ENCODE data around the gene TNFRSF9.
A peak's percentile ranks its signal among the peaks of the same experiment; 100 is the strongest.

DNA sequence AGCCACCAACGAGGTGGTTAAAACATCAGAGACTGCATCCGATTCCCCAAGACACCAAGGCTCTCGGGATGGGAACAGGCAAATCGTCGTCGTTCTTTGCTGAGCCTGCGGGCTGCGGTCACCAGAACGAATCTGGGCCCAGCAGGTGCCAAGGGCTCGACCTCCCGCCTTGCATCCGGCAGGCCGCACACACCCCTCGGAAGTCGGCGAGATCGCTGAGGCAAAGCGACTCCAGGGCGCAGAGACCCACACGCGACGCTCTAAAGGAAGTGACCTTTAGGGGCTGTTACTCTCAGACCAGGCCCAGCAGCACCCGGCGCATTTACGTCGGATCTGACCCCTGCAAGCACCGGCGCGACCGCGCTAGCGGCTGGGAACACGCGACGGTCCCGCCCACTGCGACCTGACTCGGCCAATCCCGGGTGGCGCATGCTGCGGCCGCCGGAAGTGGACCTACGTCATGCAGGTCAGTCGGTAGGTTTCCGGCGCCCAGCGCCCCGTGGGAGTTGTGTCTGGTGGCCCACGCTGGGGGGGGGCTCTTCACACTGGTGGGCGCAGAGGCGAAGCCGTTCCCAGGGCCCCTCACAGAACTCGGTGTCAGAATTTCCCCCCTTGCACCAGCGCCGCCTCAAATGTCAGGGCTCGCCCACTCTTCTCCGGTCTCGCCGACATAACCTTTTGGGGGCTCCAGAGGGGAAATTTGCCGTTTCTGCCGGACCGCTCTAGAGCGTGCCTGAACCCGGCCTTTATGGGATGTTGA is 13.4 kb upstream of the TNFRSF9 start:
- TF ChIP-seq ZNF263 (CRISPR knock-in tag; IDR thresholded peaks at IDR 0.05; ENCODE audit: borderline replicate concordance) (peak; percentile 69), POLR2A (conservative IDR thresholded peaks at IDR 0.05) (peak; percentile 89), ZNF311 (CRISPR knock-in tag; IDR thresholded peaks at IDR 0.05) (no peak), ZNF12 (CRISPR knock-in tag; IDR thresholded peaks at IDR 0.05) (no peak; the same call in 1 of the 2 replicates), ZEB2 (IDR thresholded peaks at IDR 0.05) (0 out of 2 replicates have a peak, but pooled peaks have one; percentile 38), BRCA1 (IDR thresholded peaks at IDR 0.05) (no peak), BRCA1 (CRISPR knock-in tag; IDR thresholded peaks at IDR 0.05) (no peak), SRF (CRISPR knock-in tag; IDR thresholded peaks at IDR 0.05) (no peak)
- TF ChIP-seq, protein P1, sequence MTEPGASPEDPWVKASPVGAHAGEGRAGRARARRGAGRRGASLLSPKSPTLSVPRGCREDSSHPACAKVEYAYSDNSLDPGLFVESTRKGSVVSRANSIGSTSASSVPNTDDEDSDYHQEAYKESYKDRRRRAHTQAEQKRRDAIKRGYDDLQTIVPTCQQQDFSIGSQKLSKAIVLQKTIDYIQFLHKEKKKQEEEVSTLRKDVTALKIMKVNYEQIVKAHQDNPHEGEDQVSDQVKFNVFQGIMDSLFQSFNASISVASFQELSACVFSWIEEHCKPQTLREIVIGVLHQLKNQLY (CRISPR knock-in tag; conservative IDR thresholded peaks at IDR 0.05), result 0 out of 4 replicates have a peak, but pooled peaks of 1 of the 2 experiments have one; percentile 48
- TF ChIP-seq, protein P2, sequence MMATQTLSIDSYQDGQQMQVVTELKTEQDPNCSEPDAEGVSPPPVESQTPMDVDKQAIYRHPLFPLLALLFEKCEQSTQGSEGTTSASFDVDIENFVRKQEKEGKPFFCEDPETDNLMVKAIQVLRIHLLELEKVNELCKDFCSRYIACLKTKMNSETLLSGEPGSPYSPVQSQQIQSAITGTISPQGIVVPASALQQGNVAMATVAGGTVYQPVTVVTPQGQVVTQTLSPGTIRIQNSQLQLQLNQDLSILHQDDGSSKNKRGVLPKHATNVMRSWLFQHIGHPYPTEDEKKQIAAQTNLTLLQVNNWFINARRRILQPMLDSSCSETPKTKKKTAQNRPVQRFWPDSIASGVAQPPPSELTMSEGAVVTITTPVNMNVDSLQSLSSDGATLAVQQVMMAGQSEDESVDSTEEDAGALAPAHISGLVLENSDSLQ (IDR thresholded peaks at IDR 0.05), result peak; percentile 54; the same call in 1 of the 2 replicates
- TF ChIP-seq, protein P3, sequence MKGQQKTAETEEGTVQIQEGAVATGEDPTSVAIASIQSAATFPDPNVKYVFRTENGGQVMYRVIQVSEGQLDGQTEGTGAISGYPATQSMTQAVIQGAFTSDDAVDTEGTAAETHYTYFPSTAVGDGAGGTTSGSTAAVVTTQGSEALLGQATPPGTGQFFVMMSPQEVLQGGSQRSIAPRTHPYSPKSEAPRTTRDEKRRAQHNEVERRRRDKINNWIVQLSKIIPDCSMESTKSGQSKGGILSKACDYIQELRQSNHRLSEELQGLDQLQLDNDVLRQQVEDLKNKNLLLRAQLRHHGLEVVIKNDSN (CRISPR knock-in tag; IDR thresholded peaks at IDR 0.05), result peak; percentile 62
- TF ChIP-seq, protein P4, sequence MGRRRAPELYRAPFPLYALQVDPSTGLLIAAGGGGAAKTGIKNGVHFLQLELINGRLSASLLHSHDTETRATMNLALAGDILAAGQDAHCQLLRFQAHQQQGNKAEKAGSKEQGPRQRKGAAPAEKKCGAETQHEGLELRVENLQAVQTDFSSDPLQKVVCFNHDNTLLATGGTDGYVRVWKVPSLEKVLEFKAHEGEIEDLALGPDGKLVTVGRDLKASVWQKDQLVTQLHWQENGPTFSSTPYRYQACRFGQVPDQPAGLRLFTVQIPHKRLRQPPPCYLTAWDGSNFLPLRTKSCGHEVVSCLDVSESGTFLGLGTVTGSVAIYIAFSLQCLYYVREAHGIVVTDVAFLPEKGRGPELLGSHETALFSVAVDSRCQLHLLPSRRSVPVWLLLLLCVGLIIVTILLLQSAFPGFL (CRISPR knock-in tag; IDR thresholded peaks at IDR 0.05), result no peak
- TF ChIP-seq, protein P5, sequence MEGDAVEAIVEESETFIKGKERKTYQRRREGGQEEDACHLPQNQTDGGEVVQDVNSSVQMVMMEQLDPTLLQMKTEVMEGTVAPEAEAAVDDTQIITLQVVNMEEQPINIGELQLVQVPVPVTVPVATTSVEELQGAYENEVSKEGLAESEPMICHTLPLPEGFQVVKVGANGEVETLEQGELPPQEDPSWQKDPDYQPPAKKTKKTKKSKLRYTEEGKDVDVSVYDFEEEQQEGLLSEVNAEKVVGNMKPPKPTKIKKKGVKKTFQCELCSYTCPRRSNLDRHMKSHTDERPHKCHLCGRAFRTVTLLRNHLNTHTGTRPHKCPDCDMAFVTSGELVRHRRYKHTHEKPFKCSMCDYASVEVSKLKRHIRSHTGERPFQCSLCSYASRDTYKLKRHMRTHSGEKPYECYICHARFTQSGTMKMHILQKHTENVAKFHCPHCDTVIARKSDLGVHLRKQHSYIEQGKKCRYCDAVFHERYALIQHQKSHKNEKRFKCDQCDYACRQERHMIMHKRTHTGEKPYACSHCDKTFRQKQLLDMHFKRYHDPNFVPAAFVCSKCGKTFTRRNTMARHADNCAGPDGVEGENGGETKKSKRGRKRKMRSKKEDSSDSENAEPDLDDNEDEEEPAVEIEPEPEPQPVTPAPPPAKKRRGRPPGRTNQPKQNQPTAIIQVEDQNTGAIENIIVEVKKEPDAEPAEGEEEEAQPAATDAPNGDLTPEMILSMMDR (IDR thresholded peaks at IDR 0.05 in 2 of 3, conservative IDR thresholded peaks at IDR 0.05 in 1 of 3; ENCODE audit: insufficient read depth in 2 of 3, low read depth in 1 of 3, low read length in 3 of 3), result no peak; a peak in 1 of 6 replicates

Measured in K562 (cell line).